Aorta (tissue), 5 donors: ENCODE data around the gene OTUD6A. TPM values are rescaled to one million over a fixed set of nuclear protein-coding genes. Genes with fewer than 3 reads are reported as not detected.
A peak's percentile ranks its signal among the peaks of the same experiment; 100 is the strongest.

Experiments used
- ATAC-seq: fragments of 200-7000 bp; cut with Tn5 transposase; one replicate; pipeline ENCODE4 v1.9.1; 2022; ENCODE audit warnings: moderate library complexity; ENCODE audit not compliant: low FRiP score
- DNase-seq, 2 donors: peaks; one replicate each; pipeline ENCODE4 v3.0.0-alpha.2; 2020
- H3K27ac ChIP-seq, 2 donors: one replicate each; pipeline ENCODE4 v1.5.1; 2013; ENCODE audit warnings: low read length in 2 of 2, mild to moderate bottlenecking in 2 of 2, moderate library complexity in 2 of 2, control low read depth in 1 of 2, inconsistent platforms in 1 of 2, low read depth in 1 of 2
- H3K27me3 ChIP-seq, 2 donors: one replicate each; pipeline ENCODE4 v1.6.1; 2013; ENCODE audit warnings: control low read depth in 1 of 2, low read length in 1 of 2, mild to moderate bottlenecking in 1 of 2, moderate library complexity in 1 of 2; ENCODE audit not compliant: insufficient read depth in 2 of 2, control insufficient read depth in 1 of 2
- H3K36me3 ChIP-seq, 2 donors: one replicate each; pipeline ENCODE4 v1.6.1; 2013; ENCODE audit warnings: control low read depth in 1 of 2, low read length in 1 of 2, mild to moderate bottlenecking in 1 of 2; ENCODE audit not compliant: insufficient read depth in 2 of 2, control insufficient read depth in 1 of 2
- H3K4me1 ChIP-seq, 2 donors: one replicate each; pipeline ENCODE4 v1.6.1; 2013; ENCODE audit warnings: low read length in 2 of 2, control low read depth in 1 of 2, mild to moderate bottlenecking in 1 of 2, moderate library complexity in 1 of 2; ENCODE audit not compliant: insufficient read depth in 2 of 2, control insufficient read depth in 1 of 2
- H3K4me3 ChIP-seq, 2 donors: one replicate each; pipeline ENCODE4 v1.5.1; 2013; ENCODE audit warnings: low read length in 2 of 2, control low read depth in 1 of 2, mild to moderate bottlenecking in 1 of 2
- H3K9me3 ChIP-seq: one replicate; pipeline ENCODE4 v1.6.1; 2013; ENCODE audit warnings: mild to moderate bottlenecking, low read length; ENCODE audit not compliant: control insufficient read depth
- WGBS, 2 donors: extraction: QIAGEN DNeasy Blood & Tissue Kit; methylation state at CpG; one replicate each; pipeline ENCODE4 v1.1.7; 2013; 5-methylcytosine and 5-hydroxymethylcytosine counted together
- intact Hi-C, 2 donors: fragments of 100-400 bp; cut with DNase I; formaldehyde crosslinking; loops; one replicate each; pipeline versions ENCODE4 v1.14.2 to v1.15.0; 2022
- long read RNA-seq, 2 donors: library from polyadenylated mRNA; unstranded; transcript quantifications; one replicate each; pipeline ENCODE4 v2.0.0, GENCODE V29; 2020 to 2021
- polyA plus RNA-seq, 2 donors: library from polyadenylated mRNA; stranded (reverse); fragments of 200-250 nt; gene quantifications; one replicate each; pipeline ENCODE4 v1.2.3, GENCODE V29; 2013
- total RNA-seq, 2 donors: library from RNA; stranded (reverse); fragmentation: NEBNext Ultra II Directional; extraction: Animal tissue kit (Norgen Biotek cat#: 25700); gene quantifications; one replicate each; pipeline ENCODE4 v1.2.1, GENCODE V29; 2021
- donor health status: healthy with polysubstance abuse.
- donor health status: Bipolar disorder and iron deficiency.
- donor health status: DM: no; HTN: no; CAD: no.
- donor health status: DM: no; HTN: no; CAD: no.
- donor health status: DM: yes; HTN: yes; CAD: no.

The OTUD6A gene
- not detected for total RNA-seq
- not detected for polyA plus RNA-seq
- long read RNA-seq, donor 1, result 0 reads
- long read RNA-seq, donor 2, result 0 reads

- intact Hi-C loops, result no loop called here
- no peak within 1 kb of the TSS for H3K4me3 ChIP-seq
- no peak for ATAC-seq
- H3K27ac ChIP-seq, result no peak within 1 kb of the TSS
- no peaks in the 10 kb centered on the region for H3K4me1 ChIP-seq
- no peak for DNase-seq
- 89 to 95% methylated on average over 14 of the region's 14 CpGs for WGBS, 2 donors
- no peaks in the 10 kb centered on the region for H3K36me3 ChIP-seq
- H3K9me3 ChIP-seq, result no peaks in the 10 kb centered on the region
- H3K27me3 ChIP-seq, result no peaks in the 10 kb centered on the region
Observed at GRCh38 chrX:70062076-70062475, at the start of gene OTUD6A. OTUD6A (plus strand) TSS chrX:70062457; CDS start chrX:70062525, 68 bp downstream.

- Histone ChIP-seq H3K4me3 (no peak overlapping the region), H3K27ac (no peak overlapping the region), H3K27me3 (no peaks in the 10 kb centered on the region), H3K9me3 (no peaks in the 10 kb centered on the region), H3K36me3 (no peaks in the 10 kb centered on the region), H3K4me1 (no peaks in the 10 kb centered on the region)
- no peak for DNase-seq
- no peak for ATAC-seq
- WGBS, 2 donors, result 41 to 83% methylated on average over 4 of the region's 4 CpGs
- intact Hi-C loops, result no loop called here
Observed at GRCh38 chrX:70012756-70013155, 49.5 kb upstream of the OTUD6A start.

- Histone ChIP-seq H3K9me3 (no peaks in the 10 kb centered on the region), H3K27me3 (no peaks in the 10 kb centered on the region), H3K4me1 (no peaks in the 10 kb centered on the region), H3K27ac (no peak overlapping the region), H3K36me3 (no peaks in the 10 kb centered on the region), H3K4me3 (no peak overlapping the region)
- WGBS, 2 donors, result 37 to 44% methylated on average over 5 of the region's 5 CpGs
- peak; percentile 41 for ATAC-seq
- no peak for DNase-seq
- intact Hi-C loops, result no loop called here
Observed at GRCh38 chrX:70013466-70014381, 48.5 kb upstream of the OTUD6A start.

- DNase-seq (no peak), ATAC-seq (no peak)
- no peaks in the 10 kb centered on the region for H3K4me1 ChIP-seq
- intact Hi-C loops, result no loop called here
- 92 to 95% methylated on average over 2 of the region's 2 CpGs for WGBS, 2 donors
- H3K27me3 ChIP-seq, result no peaks in the 10 kb centered on the region
- H3K36me3 ChIP-seq, result no peaks in the 10 kb centered on the region
- H3K9me3 ChIP-seq, result no peaks in the 10 kb centered on the region
- no peak overlapping the region for H3K27ac ChIP-seq
- H3K4me3 ChIP-seq, result no peak overlapping the region
Observed at GRCh38 chrX:70016513-70016912, 45.7 kb upstream of the OTUD6A start.

GRCh38 chrX:70022616-70023015 is 39.6 kb upstream of the OTUD6A start:
- DNase-seq, result no peak
- H3K27me3 ChIP-seq, result no peaks in the 10 kb centered on the region
- no peaks in the 10 kb centered on the region for H3K36me3 ChIP-seq
- WGBS, 2 donors, result 89 to 97% methylated on average over 4 of the region's 4 CpGs
- H3K9me3 ChIP-seq, result no peaks in the 10 kb centered on the region
- H3K4me1 ChIP-seq, result no peaks in the 10 kb centered on the region
- intact Hi-C loops, result no loop called here
- no peak for ATAC-seq
- H3K27ac ChIP-seq, result no peak overlapping the region
- H3K4me3 ChIP-seq, result no peak overlapping the region

GRCh38 chrX:70025464-70025863 is 36.8 kb upstream of the OTUD6A start:
- H3K36me3 ChIP-seq, result no peaks in the 10 kb centered on the region
- ATAC-seq (no peak), DNase-seq (no peak)
- WGBS, 2 donors, result 9 to 11% methylated on average over 1 of the region's 1 CpG
- H3K27me3 ChIP-seq, result no peaks in the 10 kb centered on the region
- no peak overlapping the region for H3K4me3 ChIP-seq
- no peak overlapping the region for H3K27ac ChIP-seq
- intact Hi-C loops, result no loop called here
- H3K9me3 ChIP-seq, result no peaks in the 10 kb centered on the region
- H3K4me1 ChIP-seq, result no peaks in the 10 kb centered on the region

- no peak for DNase-seq
- no peak overlapping the region for H3K27ac ChIP-seq
- H3K9me3 ChIP-seq, result no peaks in the 10 kb centered on the region
- no peaks in the 10 kb centered on the region for H3K4me1 ChIP-seq
- 55 to 59% methylated on average over 1 of the region's 1 CpG for WGBS, 2 donors
- no peak overlapping the region for H3K4me3 ChIP-seq
- H3K36me3 ChIP-seq, result no peaks in the 10 kb centered on the region
- no peak for ATAC-seq
- H3K27me3 ChIP-seq, result no peaks in the 10 kb centered on the region
- intact Hi-C loops, result no loop called here
Observed at GRCh38 chrX:70026112-70026850, 36.0 kb upstream of the OTUD6A start.

GRCh38 chrX:70026851-70027200 is 35.4 kb upstream of the OTUD6A start:
- Histone ChIP-seq H3K27ac (no peak overlapping the region), H3K4me3 (no peak overlapping the region), H3K27me3 (no peaks in the 10 kb centered on the region), H3K9me3 (no peaks in the 10 kb centered on the region), H3K36me3 (no peaks in the 10 kb centered on the region), H3K4me1 (no peaks in the 10 kb centered on the region)
- intact Hi-C loops, result no loop called here
- no peak for ATAC-seq
- no peak for DNase-seq
- WGBS, 2 donors, result 70 to 76% methylated on average over 4 of the region's 4 CpGs
